Measurements from ENCODE around the gene WDR90.

The WDR90 gene

DNA sequence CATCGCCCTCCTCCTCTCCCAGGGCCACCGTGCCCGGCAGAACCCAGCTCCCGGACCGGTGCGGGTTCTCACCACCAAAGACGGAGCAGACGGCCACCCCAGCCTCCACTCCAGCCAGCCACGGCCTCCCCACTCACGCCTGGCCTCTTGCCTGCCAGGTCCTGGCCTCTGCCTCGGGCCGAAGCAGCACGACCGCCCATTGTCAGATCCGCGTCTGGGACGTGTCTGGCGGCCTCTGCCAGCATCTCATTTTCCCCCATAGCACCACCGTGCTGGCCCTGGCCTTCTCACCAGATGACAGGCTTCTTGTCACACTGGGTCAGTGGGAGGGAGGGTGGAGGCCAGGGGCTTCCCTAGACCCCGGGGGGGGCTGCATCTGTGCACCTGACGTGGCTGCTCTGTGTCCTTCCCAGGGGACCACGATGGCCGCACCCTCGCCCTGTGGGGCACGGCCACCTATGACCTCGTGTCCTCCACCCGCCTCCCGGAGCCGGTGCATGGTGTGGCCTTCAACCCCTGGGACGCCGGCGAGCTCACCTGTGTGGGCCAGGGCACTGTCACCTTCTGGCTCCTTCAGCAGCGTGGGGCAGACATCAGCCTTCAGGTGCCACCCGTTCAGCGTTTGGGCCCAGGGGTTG, 12.1 kb downstream of the WDR90 start:
- DNase-seq: no peak

- no peak for DNase-seq
Measured at GRCh38 chr16:662095-662494, 12.9 kb downstream of the WDR90 start.

GRCh38 chr16:662597-662996, 13.4 kb downstream of the WDR90 start:
- no peak for DNase-seq

DNA sequence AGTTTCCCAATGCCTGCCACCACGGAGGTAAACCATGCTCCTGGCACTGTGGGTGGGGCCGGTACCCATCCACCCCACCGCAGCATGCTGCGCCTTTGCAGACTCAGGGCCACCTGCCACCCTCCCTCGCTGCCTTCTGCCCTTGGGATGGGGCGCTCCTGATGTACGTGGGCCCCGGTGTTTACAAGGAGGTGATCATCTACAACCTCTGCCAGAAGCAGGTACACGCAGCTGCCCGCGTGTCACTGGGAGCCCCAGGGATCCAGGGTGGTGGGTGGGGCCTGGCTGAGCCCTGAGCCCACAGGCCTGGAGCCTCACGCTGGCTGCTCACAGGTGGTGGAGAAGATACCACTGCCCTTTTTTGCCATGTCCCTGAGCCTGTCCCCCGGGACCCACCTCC, 17.4 kb downstream of the WDR90 start:
- DNase-seq: no peak

GRCh38 chr16:667113-667779, 18.1 kb downstream of the WDR90 start:
- DNase-seq: no peak

GRCh38 chr16:667780-668518, 18.8 kb downstream of the WDR90 start, which contains the start of gene RHOT2:
RHOT2 (plus strand) TSS chr16:668132; CDS start chr16:668200, 68 bp downstream.
- DNase-seq: peak; percentile 95

- DNase-seq: peak; percentile 36
Measured at GRCh38 chr16:668519-669171, 19.5 kb downstream of the WDR90 start.

GRCh38 chr16:669666-670065, 20.5 kb downstream of the WDR90 start:
- DNase-seq: no peak

- DNase-seq: no peak
Measured at GRCh38 chr16:670485-671352, 21.6 kb downstream of the WDR90 start.

- no peak for DNase-seq
Measured at GRCh38 chr16:671353-672131, 22.4 kb downstream of the WDR90 start.

DNA sequence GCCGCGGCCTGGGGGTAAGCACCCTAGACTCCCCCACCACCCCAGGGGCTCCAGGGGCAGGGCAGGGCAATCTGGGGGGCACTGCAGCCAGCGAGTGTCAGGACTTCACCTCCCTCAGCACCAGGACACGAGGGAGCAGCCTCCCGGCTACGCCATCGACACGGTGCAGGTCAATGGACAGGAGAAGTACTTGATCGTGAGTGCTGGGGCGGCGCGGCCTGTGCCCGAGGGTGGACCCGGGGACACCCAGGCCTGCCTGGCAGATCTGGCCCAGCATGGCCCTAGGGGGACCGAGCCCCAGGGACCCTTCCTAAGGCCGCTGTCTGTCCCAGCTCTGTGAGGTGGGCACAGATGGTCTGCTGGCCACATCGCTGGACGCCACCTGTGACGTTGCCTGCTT, 23.2 kb downstream of the WDR90 start:
- no peak for DNase-seq

DNA sequence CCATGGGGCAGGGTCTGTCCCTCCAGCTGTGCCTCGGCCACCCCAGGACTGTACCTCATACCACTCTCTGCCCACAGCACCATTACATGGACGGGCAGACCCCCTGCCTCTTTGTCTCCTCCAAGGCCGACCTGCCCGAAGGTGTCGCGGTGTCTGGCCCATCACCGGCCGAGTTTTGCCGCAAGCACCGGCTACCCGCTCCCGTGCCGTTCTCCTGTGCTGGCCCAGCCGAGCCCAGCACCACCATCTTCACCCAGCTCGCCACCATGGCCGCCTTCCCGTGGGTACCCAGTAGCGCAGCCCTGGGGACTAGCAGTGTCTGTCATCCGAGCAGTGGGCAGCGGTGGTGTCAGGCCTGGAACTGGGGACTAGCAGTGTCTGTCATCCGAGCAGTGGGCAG, 23.7 kb downstream of the WDR90 start:
- no peak for DNase-seq

GRCh38 chr16:673399-673991, 24.3 kb downstream of the WDR90 start:
- no peak for DNase-seq

DNA sequence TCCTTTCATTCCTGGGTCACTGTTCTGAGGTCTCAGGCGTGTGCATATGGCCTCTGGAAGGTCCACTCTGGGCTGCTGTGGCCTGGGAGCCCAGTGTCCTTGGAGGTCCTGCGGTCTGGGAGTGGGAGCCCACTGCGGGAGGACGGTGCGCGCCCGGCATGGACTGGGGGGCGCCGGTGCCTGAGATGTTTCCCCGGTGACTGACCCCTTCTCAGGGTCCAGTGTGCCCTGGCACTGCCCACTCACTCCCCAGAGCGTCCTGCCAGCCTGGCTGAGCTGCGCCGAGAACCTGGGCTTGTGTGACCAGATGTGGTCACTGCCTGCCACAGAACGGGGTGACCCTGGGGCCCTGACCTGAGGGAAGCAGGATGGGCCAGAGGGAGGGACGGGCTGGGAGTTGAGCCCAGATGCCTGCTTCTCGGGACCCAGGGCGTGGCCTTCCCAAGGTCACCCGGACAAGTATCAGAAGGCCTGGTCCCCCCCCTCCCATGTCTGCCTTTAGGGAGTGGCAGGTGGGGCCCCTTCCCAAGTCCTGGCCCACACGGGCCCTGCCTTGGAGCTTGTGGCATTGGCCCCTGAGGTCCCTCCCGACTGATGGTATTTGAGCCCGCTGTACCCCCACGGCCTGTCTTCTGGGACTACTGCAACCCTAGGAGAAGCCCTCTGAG, 25.2 kb downstream of the WDR90 start:
- DNase-seq: no peak

GRCh38 chr16:674968-675883, 26.1 kb downstream of the WDR90 start, which contains the start of gene RHBDL1:
RHBDL1 (plus strand) TSS chr16:675671; CDS start chr16:675791, 120 bp downstream.
- no peak for DNase-seq

DNA sequence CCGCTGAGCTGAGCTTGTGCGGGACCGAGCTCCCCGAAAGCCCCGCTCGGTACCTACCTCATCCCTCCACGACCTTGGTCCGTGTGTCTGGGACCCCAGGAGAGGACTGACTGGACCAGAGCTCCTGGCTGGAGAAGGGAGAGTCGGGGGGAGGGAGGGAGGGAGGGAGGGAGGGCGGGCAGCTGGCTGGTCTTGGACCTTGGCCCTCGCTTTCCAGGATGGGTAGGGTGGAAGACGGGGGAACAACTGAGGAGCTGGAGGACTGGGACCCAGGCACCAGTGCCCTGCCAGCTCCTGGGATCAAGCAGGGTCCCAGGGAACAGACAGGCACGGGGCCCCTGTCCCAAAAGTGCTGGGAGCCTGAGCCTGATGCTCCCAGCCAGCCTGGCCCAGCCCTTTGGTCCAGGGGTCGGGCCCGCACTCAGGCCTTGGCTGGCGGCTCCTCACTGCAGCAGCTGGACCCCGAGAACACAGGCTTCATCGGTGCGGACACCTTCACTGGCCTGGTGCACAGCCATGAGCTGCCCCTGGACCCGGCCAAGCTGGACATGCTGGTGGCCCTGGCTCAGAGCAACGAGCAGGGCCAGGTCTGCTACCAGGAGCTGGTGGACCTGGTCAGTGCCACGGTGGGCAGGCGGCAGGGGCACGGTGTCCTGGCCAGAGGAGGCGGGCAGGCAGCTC, 26.9 kb downstream of the WDR90 start:
- no peak for DNase-seq

GRCh38 chr16:676565-676902, 27.4 kb downstream of the WDR90 start:
- DNase-seq: no peak

GRCh38 chr16:676913-677312, 27.7 kb downstream of the WDR90 start:
- no peak for DNase-seq
